ENCODE measurements around the gene ZNF680. TPM values are rescaled to one million over a fixed set of nuclear protein-coding genes. Genes with fewer than 3 reads are reported as not detected.
A peak's percentile ranks its signal among the peaks of the same experiment; 100 is the strongest.

The ZNF680 gene
- total RNA-seq, 1 experiment from 2014 or later: 11.2 TPM

DNA sequence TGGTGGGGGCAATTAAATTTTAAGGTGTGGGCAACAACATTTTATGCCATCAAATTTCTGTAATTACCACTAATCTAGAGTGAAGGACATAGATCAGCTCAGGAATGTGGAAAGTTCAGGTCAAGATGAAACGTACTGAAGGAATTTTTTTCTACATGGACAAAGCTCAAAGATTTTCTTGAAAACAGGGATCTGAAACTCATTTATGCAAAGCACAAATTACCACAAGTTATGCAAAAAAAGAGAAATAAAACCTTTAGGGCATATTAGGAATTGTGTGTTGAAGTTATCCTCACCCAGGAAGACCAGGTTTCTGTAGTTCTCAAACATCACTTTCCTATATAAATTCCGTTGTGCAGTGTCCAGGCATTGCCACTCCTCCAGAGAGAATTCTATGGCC is 18.9 kb downstream of the ZNF680 start:
- intact Hi-C loops (cut with micrococcal nuclease): no loop called here
- H3K9me2 ChIP-seq (ENCODE audit: insufficient read depth): no peaks in the 10 kb centered on the region
- no peaks in the 10 kb centered on the region for H3K9me3 ChIP-seq (ENCODE audit: control insufficient read depth in 1 of 2, insufficient read depth in 1 of 2, low read depth in 1 of 2, low read length in 2 of 2)
- peaks cover 15 to 29% of the 10 kb centered on the region in 2 experiments for H3K4me1 ChIP-seq (ENCODE audit: control insufficient read depth in 1 of 2, insufficient read depth in 2 of 2, low read length in 2 of 2)
- no peak for ATAC-seq
- no peak overlapping the region for H2AFZ ChIP-seq (ENCODE audit: low read depth, low read length, poor library complexity, severe bottlenecking)
- no TSS peak for BruUV-seq (replicated peaks)
- 0 out of 2 replicates have a peak overlapping the region, but pooled peaks have one; percentile 1 for H3K4me2 ChIP-seq (ENCODE audit: low read length)
- no peak for DNase-seq (ENCODE audit: low read depth, low spot score)
- no peak overlapping the region for H3K9ac ChIP-seq (ENCODE audit: low read length)
- peaks cover 73% of the 10 kb centered on the region for H3K79me2 ChIP-seq (ENCODE audit: insufficient read depth, low read length)
- CTCF ChIA-PET: no interaction called here
- no peaks in the 10 kb centered on the region for H4K20me1 ChIP-seq (ENCODE audit: insufficient read depth)
- POLR2A ChIA-PET: no interaction called here
- no peak overlapping the region for H3K27ac ChIP-seq (ENCODE audit: low read depth, low read length)
- no peaks in the 10 kb centered on the region for H3K27me3 ChIP-seq (ENCODE audit: insufficient read depth, low read length)
- H3K4me3 ChIP-seq (replicated peaks in 1 of 2; ENCODE audit: low read depth in 1 of 2, low read length in 2 of 2): no peak overlapping the region
- RAD21 ChIA-PET (ENCODE audit: low non-redundant PET in 1 of 2, low total read pairs in 2 of 2, uncharacterized antibody in 2 of 2, unreplicated experiment in 2 of 2): no interaction called here
- TF ChIP-seq ELF1 (IDR thresholded peaks at IDR 0.05; ENCODE audit: borderline replicate concordance, low read depth) (no peak), CBX3 (IDR thresholded peaks at IDR 0.05; ENCODE audit: low read depth) (no peak), ZNF274 (IDR thresholded peaks at IDR 0.05; ENCODE audit: low read depth, low read length) (no peak), TCF7L2 (IDR thresholded peaks at IDR 0.05; ENCODE audit: borderline replicate concordance, extremely low read depth, insufficient read depth, insufficient read length) (no peak)
- TF ChIP-seq, protein P1, sequence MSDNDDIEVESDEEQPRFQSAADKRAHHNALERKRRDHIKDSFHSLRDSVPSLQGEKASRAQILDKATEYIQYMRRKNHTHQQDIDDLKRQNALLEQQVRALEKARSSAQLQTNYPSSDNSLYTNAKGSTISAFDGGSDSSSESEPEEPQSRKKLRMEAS (IDR thresholded peaks at IDR 0.05): no peak
- H3K36me3 ChIP-seq (ENCODE audit: control insufficient read depth in 1 of 2, insufficient read depth in 2 of 2, low read length in 2 of 2): peaks cover 5 to 6% of the 10 kb centered on the region in 2 experiments; a peak in 2 of 4 replicates

DNA sequence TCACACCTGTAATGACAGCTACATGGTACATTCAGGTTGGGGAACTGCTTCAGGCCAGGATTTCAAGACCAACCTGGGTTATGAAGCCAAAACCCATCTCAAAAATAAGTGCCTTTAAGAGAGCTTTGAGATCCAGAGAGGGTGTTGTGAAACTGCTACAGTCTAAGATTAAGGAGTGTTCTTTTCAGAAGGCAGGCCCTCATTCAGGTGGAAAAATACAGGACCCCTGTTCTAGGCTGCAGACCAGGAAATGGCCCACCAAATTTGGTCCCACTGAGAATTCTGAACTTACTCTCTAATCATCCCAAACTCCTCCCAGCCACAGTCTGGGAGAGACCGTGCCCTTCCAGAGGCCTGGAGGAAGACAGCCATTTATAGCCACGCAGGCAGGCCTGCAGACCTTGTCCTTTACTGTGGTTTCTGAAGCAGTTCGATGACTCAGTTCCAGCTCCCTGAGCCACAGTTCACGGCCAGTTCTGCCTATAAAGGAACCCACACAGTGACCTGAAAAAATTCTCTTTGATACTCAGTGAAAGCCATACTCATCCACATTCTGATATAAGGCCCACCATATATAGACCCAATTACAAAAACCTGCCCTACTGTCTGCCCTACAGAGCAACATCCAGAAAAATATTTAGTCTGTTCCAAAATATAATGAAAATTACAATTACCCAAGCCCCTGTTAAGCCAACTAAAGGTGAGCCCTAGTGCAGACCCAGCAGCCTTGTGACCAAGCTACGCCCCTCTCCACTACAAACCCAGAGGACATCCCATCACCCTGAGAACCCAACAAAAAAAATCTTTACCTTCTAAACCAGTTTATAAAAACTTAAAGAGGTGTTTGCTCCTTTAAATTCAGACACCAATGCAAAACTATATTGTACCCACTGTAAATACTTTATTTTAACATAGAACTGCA is 21.2 kb downstream of the ZNF680 start:
- Histone ChIP-seq H3K4me3 (replicated peaks in 1 of 2; ENCODE audit: low read depth in 1 of 2, low read length in 2 of 2) (peak overlapping the region in 1 of 2 experiments; percentile 8; a peak in 2 of 4 replicates), H3K27ac (ENCODE audit: low read depth, low read length) (peak overlapping the region; percentile 68), H3K9me3 (ENCODE audit: control insufficient read depth in 1 of 2, insufficient read depth in 1 of 2, low read depth in 1 of 2, low read length in 2 of 2) (peaks cover 0 to 3% of the 10 kb centered on the region in 2 experiments; a peak in 1 of 4 replicates), H3K4me1 (ENCODE audit: control insufficient read depth in 1 of 2, insufficient read depth in 2 of 2, low read length in 2 of 2) (peaks cover 15 to 29% of the 10 kb centered on the region in 2 experiments), H3K36me3 (ENCODE audit: control insufficient read depth in 1 of 2, insufficient read depth in 2 of 2, low read length in 2 of 2) (peaks cover 5 to 9% of the 10 kb centered on the region in 2 experiments; a peak in 3 of 4 replicates), H3K27me3 (ENCODE audit: insufficient read depth, low read length) (no peaks in the 10 kb centered on the region), H2AFZ (ENCODE audit: low read depth, low read length, poor library complexity, severe bottlenecking) (no peak overlapping the region), H3K9ac (ENCODE audit: low read length) (peak overlapping the region; percentile 21; the same call in 1 of the 2 replicates), H3K79me2 (ENCODE audit: insufficient read depth, low read length) (peaks cover 71% of the 10 kb centered on the region), H3K4me2 (ENCODE audit: low read length) (peak overlapping the region; percentile 57), H4K20me1 (ENCODE audit: insufficient read depth) (no peaks in the 10 kb centered on the region), H3K9me2 (ENCODE audit: insufficient read depth) (no peaks in the 10 kb centered on the region)
- RAD21 ChIA-PET (ENCODE audit: low non-redundant PET in 1 of 2, low total read pairs in 2 of 2, uncharacterized antibody in 2 of 2, unreplicated experiment in 2 of 2): interaction anchor here in 1 of 2 experiments (0.6 kb wide), 1 partner anchor 11 kb away, joined by 4 read pairs; no protein-coding TSS in a partner anchor
- TF ChIP-seq POLR2A (IDR thresholded peaks at IDR 0.05; ENCODE audit: borderline replicate concordance, extremely low read depth, insufficient read depth, insufficient read length) (no peak), YY1 (IDR thresholded peaks at IDR 0.05; ENCODE audit: extremely low read depth, insufficient replicate concordance, low read depth, low read length) (peak; percentile 15), FOSL1 (IDR thresholded peaks at IDR 0.05; ENCODE audit: low read depth) (peak; percentile 40; the same call in 1 of the 2 replicates), CBX3 (IDR thresholded peaks at IDR 0.05; ENCODE audit: low read depth) (peak; percentile 43; the same call in 1 of the 2 replicates), SRF (IDR thresholded peaks at IDR 0.05; ENCODE audit: low read depth) (peak; percentile 78; the same call in 1 of the 2 replicates), EZH2 (IDR thresholded peaks at IDR 0.05) (no peak), JUND (IDR thresholded peaks at IDR 0.05) (peak; percentile 46; the same call in 1 of the 2 replicates)
- TF ChIP-seq, protein P2, sequence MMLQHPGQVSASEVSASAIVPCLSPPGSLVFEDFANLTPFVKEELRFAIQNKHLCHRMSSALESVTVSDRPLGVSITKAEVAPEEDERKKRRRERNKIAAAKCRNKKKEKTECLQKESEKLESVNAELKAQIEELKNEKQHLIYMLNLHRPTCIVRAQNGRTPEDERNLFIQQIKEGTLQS (IDR thresholded peaks at IDR 0.05): no peak
- ATAC-seq (peak; percentile 98), DNase-seq (ENCODE audit: low read depth, low spot score) (peak; percentile 55)
- BruUV-seq (replicated peaks): no TSS peak
- POLR2A ChIA-PET: no interaction called here
- CTCF ChIA-PET: no interaction called here
- intact Hi-C loops (cut with micrococcal nuclease): no loop called here

Data from HCT116 (cell line).